Measurements from ENCODE around the gene ARHGAP21. TPM values are rescaled to one million over a fixed set of nuclear protein-coding genes. Genes with fewer than 3 reads are reported as not detected.

ARHGAP21 gene
- total RNA-seq, 1 donor from 2014 or later: 108 TPM

GRCh38 chr10:24744946-24745345, 21.3 kb upstream of the ARHGAP21 start:
- Mint-ChIP-seq H3K4me1 (ENCODE audit: low read depth) (peaks cover 3% of the 10 kb centered on the region), H3K36me3 (ENCODE audit: low read depth) (no peaks in the 10 kb centered on the region), H3K9me3 (ENCODE audit: low read depth) (peaks cover 9% of the 10 kb centered on the region), H3K27me3 (ENCODE audit: low read depth) (no peaks in the 10 kb centered on the region), H3K27ac (ENCODE audit: unreplicated experiment) (no peak overlapping the region), H3K4me3 (ENCODE audit: unreplicated experiment) (no peak overlapping the region)
- TF ChIP-seq, protein P1, sequence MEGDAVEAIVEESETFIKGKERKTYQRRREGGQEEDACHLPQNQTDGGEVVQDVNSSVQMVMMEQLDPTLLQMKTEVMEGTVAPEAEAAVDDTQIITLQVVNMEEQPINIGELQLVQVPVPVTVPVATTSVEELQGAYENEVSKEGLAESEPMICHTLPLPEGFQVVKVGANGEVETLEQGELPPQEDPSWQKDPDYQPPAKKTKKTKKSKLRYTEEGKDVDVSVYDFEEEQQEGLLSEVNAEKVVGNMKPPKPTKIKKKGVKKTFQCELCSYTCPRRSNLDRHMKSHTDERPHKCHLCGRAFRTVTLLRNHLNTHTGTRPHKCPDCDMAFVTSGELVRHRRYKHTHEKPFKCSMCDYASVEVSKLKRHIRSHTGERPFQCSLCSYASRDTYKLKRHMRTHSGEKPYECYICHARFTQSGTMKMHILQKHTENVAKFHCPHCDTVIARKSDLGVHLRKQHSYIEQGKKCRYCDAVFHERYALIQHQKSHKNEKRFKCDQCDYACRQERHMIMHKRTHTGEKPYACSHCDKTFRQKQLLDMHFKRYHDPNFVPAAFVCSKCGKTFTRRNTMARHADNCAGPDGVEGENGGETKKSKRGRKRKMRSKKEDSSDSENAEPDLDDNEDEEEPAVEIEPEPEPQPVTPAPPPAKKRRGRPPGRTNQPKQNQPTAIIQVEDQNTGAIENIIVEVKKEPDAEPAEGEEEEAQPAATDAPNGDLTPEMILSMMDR (IDR thresholded peaks at IDR 0.05): no peak
- DNase-seq (ENCODE audit: low spot score): no peak

GRCh38 chr10:24740714-24741113, 17.0 kb upstream of the ARHGAP21 start:
- no peak overlapping the region for H3K4me3 Mint-ChIP-seq (ENCODE audit: unreplicated experiment)
- no peak for DNase-seq (ENCODE audit: low spot score)
- H3K9me3 Mint-ChIP-seq (ENCODE audit: low read depth): peaks cover 9% of the 10 kb centered on the region
- peaks cover 7% of the 10 kb centered on the region for H3K4me1 Mint-ChIP-seq (ENCODE audit: low read depth)
- TF ChIP-seq, protein P1 (IDR thresholded peaks at IDR 0.05): no peak
- no peak overlapping the region for H3K27ac Mint-ChIP-seq (ENCODE audit: unreplicated experiment)
- H3K36me3 Mint-ChIP-seq (ENCODE audit: low read depth): no peaks in the 10 kb centered on the region
- H3K27me3 Mint-ChIP-seq (ENCODE audit: low read depth): no peaks in the 10 kb centered on the region

GRCh38 chr10:24737001-24737400, 13.3 kb upstream of the ARHGAP21 start:
- Mint-ChIP-seq H3K27me3 (ENCODE audit: low read depth) (no peaks in the 10 kb centered on the region), H3K4me1 (ENCODE audit: low read depth) (peaks cover 5% of the 10 kb centered on the region), H3K36me3 (ENCODE audit: low read depth) (no peaks in the 10 kb centered on the region), H3K9me3 (ENCODE audit: low read depth) (peaks cover 9% of the 10 kb centered on the region), H3K4me3 (ENCODE audit: unreplicated experiment) (no peak overlapping the region), H3K27ac (ENCODE audit: unreplicated experiment) (no peak overlapping the region)
- TF ChIP-seq, protein P1 (IDR thresholded peaks at IDR 0.05): no peak
- DNase-seq (ENCODE audit: low spot score): no peak

DNA sequence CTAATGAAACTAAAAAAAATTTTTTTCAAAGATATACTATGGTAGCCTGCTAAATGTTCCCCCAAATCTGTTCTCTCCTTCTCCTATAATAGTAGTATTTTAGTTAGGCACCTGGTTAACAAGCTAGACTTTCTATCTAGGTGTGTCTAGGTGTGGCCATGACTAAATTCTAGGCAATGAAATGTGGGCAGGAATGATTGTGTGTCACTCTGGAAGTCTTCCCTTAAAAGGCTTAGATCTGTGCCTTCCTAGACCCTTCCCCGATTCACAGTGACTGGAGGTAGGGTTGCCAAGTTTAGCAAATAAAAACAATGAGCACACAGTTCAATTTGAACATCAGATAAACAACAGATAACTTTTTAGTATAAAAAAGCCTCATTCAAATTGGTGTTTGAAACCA, 8.3 kb upstream of the ARHGAP21 start:
- H3K36me3 Mint-ChIP-seq (ENCODE audit: low read depth): no peaks in the 10 kb centered on the region
- H3K27me3 Mint-ChIP-seq (ENCODE audit: low read depth): no peaks in the 10 kb centered on the region
- TF ChIP-seq, protein P1 (IDR thresholded peaks at IDR 0.05): no peak
- H3K27ac Mint-ChIP-seq (ENCODE audit: unreplicated experiment): no peak overlapping the region
- DNase-seq (ENCODE audit: low spot score): no peak
- peaks cover 1% of the 10 kb centered on the region for H3K4me1 Mint-ChIP-seq (ENCODE audit: low read depth)
- H3K4me3 Mint-ChIP-seq (ENCODE audit: unreplicated experiment): no peak overlapping the region
- H3K9me3 Mint-ChIP-seq (ENCODE audit: low read depth): no peaks in the 10 kb centered on the region

- DNase-seq (ENCODE audit: low spot score): no peak
- Mint-ChIP-seq H3K27me3 (ENCODE audit: low read depth) (no peaks in the 10 kb centered on the region), H3K9me3 (ENCODE audit: low read depth) (no peaks in the 10 kb centered on the region), H3K27ac (ENCODE audit: unreplicated experiment) (no peak overlapping the region), H3K36me3 (ENCODE audit: low read depth) (no peaks in the 10 kb centered on the region), H3K4me3 (ENCODE audit: unreplicated experiment) (no peak overlapping the region), H3K4me1 (ENCODE audit: low read depth) (no peaks in the 10 kb centered on the region)
- TF ChIP-seq, protein P1 (IDR thresholded peaks at IDR 0.05): no peak
Observed at GRCh38 chr10:24730811-24731210, 7.1 kb upstream of the ARHGAP21 start.
